GM21423 (cell line): ENCODE results near the gene PNPLA5.

Source experiments
- ATAC-seq: cut with Tn5 transposase; IDR thresholded peaks from one replicate; pipeline ENCODE4 v1.9.1; 2021; ENCODE audit warnings: mild to moderate bottlenecking, moderate library complexity; ENCODE audit not compliant: unreplicated experiment

The PNPLA5 gene

GRCh38 chr22:43840431-43840830 is 51.4 kb downstream of the PNPLA5 start:
- no peak for ATAC-seq

GRCh38 chr22:43839781-43840180 is 52.0 kb downstream of the PNPLA5 start:
- no peak for ATAC-seq

GRCh38 chr22:43838571-43839307 is 53.1 kb downstream of the PNPLA5 start:
- no peak for ATAC-seq

- no peak for ATAC-seq
Observed at GRCh38 chr22:43838161-43838560, 53.7 kb downstream of the PNPLA5 start.

GRCh38 chr22:43837666-43838065 is 54.1 kb downstream of the PNPLA5 start:
- ATAC-seq = no peak

- no peak for ATAC-seq
Observed at GRCh38 chr22:43835736-43836135, 56.1 kb downstream of the PNPLA5 start.

GRCh38 chr22:43835166-43835565 is 56.6 kb downstream of the PNPLA5 start:
- no peak for ATAC-seq

- ATAC-seq = no peak
Observed at GRCh38 chr22:43833286-43834240, 58.2 kb downstream of the PNPLA5 start.

- no peak for ATAC-seq
Observed at GRCh38 chr22:43832393-43833265, 59.2 kb downstream of the PNPLA5 start.

GRCh38 chr22:43831561-43832392 is 60.0 kb downstream of the PNPLA5 start:
- ATAC-seq = no peak

- ATAC-seq = no peak
Observed at GRCh38 chr22:43830931-43831560, 60.8 kb downstream of the PNPLA5 start.

- no peak for ATAC-seq
Observed at GRCh38 chr22:43829904-43830851, 61.6 kb downstream of the PNPLA5 start.
